DMS 273 (cell line): Measurements from ENCODE around the gene MAN1A2.

ENCODE experiments used
- DNase-seq: peaks from one replicate; lab custom pipeline; 2025; ENCODE audit not compliant: unreplicated experiment; lab: John Stamatoyannopoulos, UW

Gene MAN1A2

GRCh38 chr1:117481410-117481809 is 114.2 kb downstream of the MAN1A2 start:
- DNase-seq: no peak

GRCh38 chr1:117493906-117494305 is 126.7 kb downstream of the MAN1A2 start:
- DNase-seq: no peak

DNA sequence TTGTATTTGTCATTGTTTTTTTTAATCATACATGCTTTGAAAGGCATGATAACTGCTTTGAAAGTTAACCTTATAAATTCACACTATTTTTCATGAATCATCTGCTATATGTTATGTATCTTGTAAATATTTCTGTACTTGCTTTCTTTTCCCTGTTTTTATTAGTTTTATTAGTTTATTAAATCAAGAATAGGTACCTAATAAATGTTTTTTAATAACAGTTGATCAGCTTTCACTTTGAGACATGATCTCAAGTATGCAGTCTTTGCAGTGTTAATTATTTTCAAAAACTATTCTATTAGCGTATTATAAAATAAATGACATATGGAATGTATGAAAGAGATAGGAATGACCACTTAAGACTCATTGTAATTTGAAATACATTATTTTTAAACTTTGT is 127.8 kb downstream of the MAN1A2 start:
- no peak for DNase-seq

GRCh38 chr1:117499071-117499470 is 131.8 kb downstream of the MAN1A2 start:
- DNase-seq: no peak

- no peak for DNase-seq
These were observed 133.3 kb downstream of the MAN1A2 start for GRCh38 chr1:117500584-117500983.

DNA sequence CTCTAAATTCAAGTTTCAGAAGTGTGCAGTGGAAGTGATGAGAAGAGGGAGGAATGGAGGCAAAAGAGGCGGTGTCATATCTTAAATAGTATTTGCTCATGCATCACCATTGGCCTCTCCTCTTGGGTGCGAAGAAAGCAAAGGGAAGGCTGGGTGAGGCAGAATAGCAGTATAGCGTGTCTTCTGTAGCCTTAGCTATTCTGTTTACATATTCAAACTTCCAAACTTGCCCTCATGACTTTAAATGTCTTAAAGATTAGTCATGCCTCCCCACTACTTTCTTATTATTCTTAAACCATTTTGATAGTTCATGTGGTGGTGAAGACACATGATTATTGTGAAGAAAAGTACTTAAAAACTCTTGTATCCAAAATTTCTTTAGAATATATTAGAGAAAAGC is 134.0 kb downstream of the MAN1A2 start:
- DNase-seq: no peak

DNA sequence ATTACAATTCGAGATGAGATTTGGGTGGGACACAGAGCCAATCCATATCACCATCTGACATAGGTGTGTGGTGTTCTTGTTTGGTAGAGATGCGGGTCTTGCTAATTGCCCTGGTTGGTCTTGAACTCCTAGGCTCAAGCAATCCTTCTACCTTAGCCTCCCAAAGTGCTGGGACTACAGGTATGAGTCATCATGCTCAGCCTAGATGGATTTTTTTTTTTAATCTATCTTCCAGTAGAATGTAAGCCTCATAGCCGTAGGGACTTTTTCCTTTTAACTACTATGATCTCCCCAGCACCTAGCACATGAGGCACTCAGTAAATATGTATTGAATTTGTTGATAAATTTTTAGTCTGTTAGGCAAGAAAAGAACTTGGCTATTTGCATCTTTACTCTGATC is 144.0 kb downstream of the MAN1A2 start:
- no peak for DNase-seq

- peak; percentile 45 for DNase-seq
These were observed 145.6 kb downstream of the MAN1A2 start for GRCh38 chr1:117512728-117513321.

DNA sequence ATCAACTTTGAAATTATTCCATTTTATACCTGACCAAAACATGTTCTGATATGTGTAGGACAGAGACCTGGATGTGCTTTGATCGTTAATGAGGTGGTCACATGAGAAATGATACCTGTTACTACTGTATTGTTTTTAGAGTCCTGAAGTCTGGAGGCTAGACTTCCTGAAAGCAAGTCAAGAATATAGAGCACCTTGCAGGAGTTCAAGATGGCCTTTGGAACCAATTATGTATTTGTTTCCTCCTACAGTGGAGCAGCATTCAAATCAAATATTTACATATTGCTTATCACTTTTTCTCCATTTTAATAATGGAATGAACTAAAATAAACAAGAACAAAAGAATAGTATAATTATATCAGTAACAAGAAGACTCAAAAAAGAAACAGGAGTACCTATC is 155.9 kb downstream of the MAN1A2 start:
- DNase-seq: no peak

GRCh38 chr1:117527074-117527473 is 159.8 kb downstream of the MAN1A2 start:
- no peak for DNase-seq

- DNase-seq: no peak
These were observed 160.4 kb downstream of the MAN1A2 start for GRCh38 chr1:117527566-117528102.

DNA sequence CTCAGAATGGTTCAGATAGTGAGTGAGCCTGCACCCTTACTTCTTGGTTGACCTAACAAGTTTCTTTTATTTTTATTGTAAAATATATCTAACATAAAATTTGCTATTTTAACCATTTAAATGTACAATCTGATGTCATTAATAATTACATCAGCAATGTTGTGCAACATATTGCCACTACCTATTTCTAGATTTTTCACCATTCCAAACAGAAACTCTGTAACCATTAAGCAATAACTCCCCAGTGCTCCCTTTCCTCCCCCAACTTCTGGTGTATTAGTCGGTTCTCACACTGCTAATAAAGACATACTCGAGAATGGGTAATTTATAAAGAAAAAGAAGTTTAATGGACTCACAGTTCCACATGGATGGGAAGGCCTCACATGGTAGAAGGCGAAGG is 162.4 kb downstream of the MAN1A2 start:
- DNase-seq: no peak

DNA sequence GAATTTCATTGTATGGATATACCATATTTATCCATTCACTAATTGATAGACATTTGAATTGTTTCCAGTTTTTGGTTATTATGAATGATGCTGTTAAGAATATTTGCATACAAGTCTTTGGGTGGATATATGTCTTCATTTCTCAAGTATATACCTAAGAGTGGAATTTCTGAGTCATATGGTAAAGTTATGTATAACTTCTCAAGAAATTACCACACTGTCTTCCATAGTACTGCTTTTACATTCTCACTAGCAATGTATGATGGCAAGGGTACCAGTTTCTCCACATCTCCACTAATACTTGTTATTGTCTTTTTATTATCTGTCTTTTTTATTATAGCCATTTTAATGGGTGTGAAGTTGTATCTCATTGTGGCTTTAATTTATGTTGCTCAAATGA is 164.0 kb downstream of the MAN1A2 start:
- no peak for DNase-seq

GRCh38 chr1:117534995-117535467 is 167.8 kb downstream of the MAN1A2 start:
- DNase-seq: peak; percentile 82

DNA sequence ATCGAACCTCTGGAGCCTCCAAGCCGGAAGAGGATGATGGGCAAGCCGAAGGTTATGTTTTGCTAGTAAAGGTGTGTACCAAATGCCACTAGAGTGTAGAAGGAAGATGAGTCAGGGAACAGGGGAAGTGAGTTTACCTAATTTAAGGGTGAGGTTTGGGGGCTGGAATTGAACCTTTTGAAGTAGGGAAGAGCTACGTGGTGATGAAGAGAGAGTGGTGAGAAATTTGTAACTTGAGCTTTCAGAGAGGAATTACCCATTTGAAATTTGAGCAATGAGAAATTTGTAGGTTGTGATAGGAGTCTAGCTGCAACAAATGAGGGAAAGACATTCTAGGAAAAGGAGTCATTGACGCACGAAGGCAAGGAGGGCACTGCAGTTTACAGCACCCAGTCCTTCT is 168.6 kb downstream of the MAN1A2 start:
- DNase-seq: no peak

GRCh38 chr1:117537291-117537920 is 170.2 kb downstream of the MAN1A2 start:
- DNase-seq: peak; percentile 22

DNA sequence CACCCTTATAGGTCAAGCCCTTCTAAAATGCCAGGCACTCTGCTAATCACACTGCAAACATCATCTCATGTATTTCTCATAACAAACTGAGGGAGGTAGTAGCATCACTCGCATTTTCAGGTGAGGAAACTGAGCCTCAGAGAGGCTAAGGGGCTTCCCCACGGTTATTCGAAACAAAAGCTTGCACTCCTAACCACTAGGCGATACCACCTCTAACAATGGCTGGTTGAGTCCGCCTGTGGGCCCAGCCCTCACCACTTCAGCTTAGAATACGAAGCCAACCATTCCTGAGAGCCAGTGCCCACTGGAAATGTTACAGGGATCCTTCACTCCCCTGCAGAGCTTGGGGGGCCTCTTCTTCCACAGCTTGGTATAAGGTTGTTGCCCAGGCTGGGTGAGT is 173.3 kb downstream of the MAN1A2 start:
- no peak for DNase-seq

DNA sequence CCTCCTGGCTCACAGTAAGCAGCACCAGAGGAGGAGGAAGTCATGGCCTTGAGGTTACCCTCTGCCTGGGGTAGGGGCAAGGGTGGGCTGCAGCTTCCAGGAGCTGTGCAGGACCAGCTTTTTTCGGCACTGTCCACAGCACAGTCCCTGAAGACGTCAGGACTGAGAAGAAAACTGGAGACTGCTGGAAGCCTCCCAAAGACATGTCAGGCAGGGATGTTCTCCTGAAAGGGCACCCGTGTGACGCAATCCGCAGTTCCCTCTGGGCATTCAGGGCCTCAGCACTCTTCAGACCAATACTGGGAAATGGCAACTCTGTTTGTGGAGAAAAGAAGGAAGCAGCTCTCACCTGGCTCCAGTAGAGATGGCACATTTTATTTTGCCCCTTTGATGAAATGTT is 173.8 kb downstream of the MAN1A2 start:
- DNase-seq: no peak

DNA sequence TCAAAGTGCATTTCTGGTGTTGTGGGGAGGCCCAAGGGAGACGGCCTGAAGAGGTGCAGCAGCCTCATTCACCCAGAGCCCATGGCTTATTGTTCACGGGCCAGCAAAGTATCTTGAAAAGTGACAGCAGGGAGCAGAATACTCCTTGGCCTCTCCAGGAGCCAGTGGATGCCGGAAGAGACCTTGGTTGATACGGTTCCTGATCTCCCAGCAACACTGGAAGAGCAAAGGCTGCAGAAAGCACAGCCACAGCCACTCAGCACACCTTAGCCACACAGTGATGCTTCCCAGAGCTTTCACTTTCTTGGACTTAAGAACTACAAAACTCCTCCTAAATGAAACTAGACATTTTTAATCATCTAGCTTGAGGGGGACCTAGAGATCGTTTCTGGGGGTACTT is 174.3 kb downstream of the MAN1A2 start:
- DNase-seq: no peak

GRCh38 chr1:117544509-117545109 is 177.4 kb downstream of the MAN1A2 start:
- no peak for DNase-seq

GRCh38 chr1:117546467-117546866 is 179.2 kb downstream of the MAN1A2 start:
- DNase-seq: no peak

- no peak for DNase-seq
These were observed 186.2 kb downstream of the MAN1A2 start for GRCh38 chr1:117553471-117553870.
